Hepatocyte (in vitro differentiated cells): Measurements from ENCODE around the gene FAM135A.

Experiments
- CTCF ChIP-seq: fragments of 200-600 bp; sonication (generic); IDR thresholded peaks from 2 replicates; pipeline ENCODE4 v1.5.1; 2016; ENCODE audit warnings: antibody characterized with exemption, mild to moderate bottlenecking; ENCODE audit not compliant: poor library complexity
- EZH2 ChIP-seq: fragments of 200-600 bp; sonication (generic); IDR thresholded peaks from 2 replicates; pipeline ENCODE4 v1.6.1; 2016; ENCODE audit warnings: antibody characterized with exemption, mild to moderate bottlenecking, borderline replicate concordance
- EZH2phosphoT487 ChIP-seq: fragments of 200-600 bp; sonication (generic); IDR thresholded peaks from one replicate; pipeline ENCODE4 v1.6.1; 2018; ENCODE audit warnings: antibody characterized with exemption, mild to moderate bottlenecking, low read depth, moderate library complexity; ENCODE audit not compliant: unreplicated experiment, severe bottlenecking

- TF ChIP-seq CTCF, result no peak
- no peak for TF ChIP-seq EZH2
- TF ChIP-seq EZH2phosphoT487, result no peak
These were observed 116.7 kb downstream of the FAM135A start for GRCh38 chr6:70530023-70530422.
